Dendritic cell treated with granulocyte-macrophage colony-stimulating factor and Interleukin-4, amounts not matched to agents 40 ng/mL and 50 ng/mL, for 4 days (primary cell): ENCODE measurements around the gene CMKLR1.

Source experiments
- H3K27ac Mint-ChIP-seq: one replicate; pipeline ENCODE4 v1.8.0; 2022; ENCODE audit warnings: mild to moderate bottlenecking, mixed read lengths
- H3K27me3 Mint-ChIP-seq: one replicate; pipeline ENCODE4 v1.8.0; 2022; ENCODE audit warnings: mild to moderate bottlenecking, mixed read lengths
- H3K36me3 Mint-ChIP-seq: one replicate; pipeline ENCODE4 v1.8.0; 2022; ENCODE audit warnings: low read depth, mixed read lengths
- H3K4me1 Mint-ChIP-seq: one replicate; pipeline ENCODE4 v1.8.0; 2022; ENCODE audit warnings: low read depth, mixed read lengths
- H3K4me3 Mint-ChIP-seq: one replicate; pipeline ENCODE4 v1.8.0; 2022; ENCODE audit warnings: mild to moderate bottlenecking, moderate library complexity, mixed read lengths
- H3K9me3 Mint-ChIP-seq: one replicate; pipeline ENCODE4 v1.8.0; 2022; ENCODE audit warnings: mixed read lengths
- intact Hi-C: fragments of 100-400 bp; cut with micrococcal nuclease; formaldehyde crosslinking; loops from one replicate; pipeline ENCODE4 v1.15.0; 2022

CMKLR1 gene

GRCh38 chr12:108337235-108338223 is 1.6 kb downstream of the CMKLR1 start:
- Mint-ChIP-seq H3K27ac (peak overlapping the region; percentile 95), H3K36me3 (peaks cover 67% of the 10 kb centered on the region), H3K4me1 (peaks cover 75% of the 10 kb centered on the region), H3K4me3 (peak overlapping the region; percentile 94), H3K27me3 (peaks cover 1% of the 10 kb centered on the region), H3K9me3 (no peaks in the 10 kb centered on the region)
- intact Hi-C loops, result loop anchor here (1.0 to 5.0 kb wide), 4 partner anchors 25 to 560 kb away; no protein-coding TSS in a partner anchor

GRCh38 chr12:108335349-108336119 is 3.6 kb downstream of the CMKLR1 start:
- Mint-ChIP-seq H3K27ac (peak overlapping the region; percentile 95), H3K4me3 (peak overlapping the region; percentile 94), H3K27me3 (no peaks in the 10 kb centered on the region), H3K36me3 (peaks cover 87% of the 10 kb centered on the region), H3K9me3 (no peaks in the 10 kb centered on the region), H3K4me1 (peaks cover 79% of the 10 kb centered on the region)
- intact Hi-C loops, result loop anchor here (5.0 kb wide), 2 partner anchors 122 to 558 kb away; no protein-coding TSS in a partner anchor

- Mint-ChIP-seq H3K4me1 (peaks cover 81% of the 10 kb centered on the region), H3K27me3 (no peaks in the 10 kb centered on the region), H3K27ac (peak overlapping the region; percentile 95), H3K36me3 (peaks cover 100% of the 10 kb centered on the region), H3K4me3 (peak overlapping the region; percentile 65), H3K9me3 (no peaks in the 10 kb centered on the region)
- intact Hi-C loops, result loop anchor here (2.0 to 5.0 kb wide), 2 partner anchors 19 to 37 kb away; no protein-coding TSS in a partner anchor
Measured at GRCh38 chr12:108333898-108334699, 5.0 kb downstream of the CMKLR1 start.

GRCh38 chr12:108332791-108333382 is 6.2 kb downstream of the CMKLR1 start:
- peaks cover 84% of the 10 kb centered on the region for H3K4me1 Mint-ChIP-seq
- H3K4me3 Mint-ChIP-seq, result peak overlapping the region; percentile 42
- H3K9me3 Mint-ChIP-seq, result no peaks in the 10 kb centered on the region
- peak overlapping the region; percentile 95 for H3K27ac Mint-ChIP-seq
- intact Hi-C loops, result loop anchor here (2.0 to 5.0 kb wide), 2 partner anchors 18 to 36 kb away; no protein-coding TSS in a partner anchor
- peaks cover 100% of the 10 kb centered on the region for H3K36me3 Mint-ChIP-seq
- no peaks in the 10 kb centered on the region for H3K27me3 Mint-ChIP-seq

GRCh38 chr12:108328420-108328819 is 10.7 kb downstream of the CMKLR1 start:
- intact Hi-C loops, result no loop called here
- Mint-ChIP-seq H3K27ac (peak overlapping the region; percentile 58), H3K27me3 (peaks cover 2% of the 10 kb centered on the region)

GRCh38 chr12:108327621-108328344 is 11.3 kb downstream of the CMKLR1 start:
- intact Hi-C loops, result no loop called here
- Mint-ChIP-seq H3K4me3 (peak overlapping the region; percentile 7), H3K27ac (peak overlapping the region; percentile 58), H3K9me3 (no peaks in the 10 kb centered on the region), H3K36me3 (peaks cover 100% of the 10 kb centered on the region), H3K27me3 (peaks cover 3% of the 10 kb centered on the region), H3K4me1 (peaks cover 99% of the 10 kb centered on the region)

More at GRCh38 chr12:108328420-108328819, 10.7 kb downstream of the CMKLR1 start:
- H3K4me1 Mint-ChIP-seq, result peaks cover 100% of the 10 kb centered on the region
- H3K9me3 Mint-ChIP-seq, result no peaks in the 10 kb centered on the region
- peak overlapping the region; percentile 18 for H3K4me3 Mint-ChIP-seq
- peaks cover 100% of the 10 kb centered on the region for H3K36me3 Mint-ChIP-seq

- H3K4me1 Mint-ChIP-seq, result peaks cover 99% of the 10 kb centered on the region
- H3K36me3 Mint-ChIP-seq, result peaks cover 100% of the 10 kb centered on the region
- peaks cover 4% of the 10 kb centered on the region for H3K27me3 Mint-ChIP-seq
- no peaks in the 10 kb centered on the region for H3K9me3 Mint-ChIP-seq
- peak overlapping the region; percentile 58 for H3K27ac Mint-ChIP-seq
- peak overlapping the region; percentile 48 for H3K4me3 Mint-ChIP-seq
- intact Hi-C loops, result no loop called here
Measured at GRCh38 chr12:108326254-108326750, 12.8 kb downstream of the CMKLR1 start.

- Mint-ChIP-seq H3K4me3 (peak overlapping the region; percentile 41), H3K4me1 (peaks cover 99% of the 10 kb centered on the region), H3K27ac (peak overlapping the region; percentile 58), H3K27me3 (peaks cover 4% of the 10 kb centered on the region), H3K36me3 (peaks cover 100% of the 10 kb centered on the region), H3K9me3 (no peaks in the 10 kb centered on the region)
- intact Hi-C loops, result no loop called here
Measured at GRCh38 chr12:108325549-108325948, 13.6 kb downstream of the CMKLR1 start.

- H3K36me3 Mint-ChIP-seq, result peaks cover 100% of the 10 kb centered on the region
- no peaks in the 10 kb centered on the region for H3K9me3 Mint-ChIP-seq
- H3K27me3 Mint-ChIP-seq, result peaks cover 4% of the 10 kb centered on the region
- intact Hi-C loops, result no loop called here
- peak overlapping the region; percentile 70 for H3K27ac Mint-ChIP-seq
- H3K4me1 Mint-ChIP-seq, result peaks cover 99% of the 10 kb centered on the region
- peak overlapping the region; percentile 59 for H3K4me3 Mint-ChIP-seq
Measured at GRCh38 chr12:108325018-108325358, 14.1 kb downstream of the CMKLR1 start.

GRCh38 chr12:108324351-108325017 is 14.6 kb downstream of the CMKLR1 start:
- intact Hi-C loops, result no loop called here
- Mint-ChIP-seq H3K4me1 (peaks cover 98% of the 10 kb centered on the region), H3K4me3 (peak overlapping the region; percentile 59), H3K36me3 (peaks cover 100% of the 10 kb centered on the region), H3K9me3 (no peaks in the 10 kb centered on the region), H3K27ac (peak overlapping the region; percentile 70), H3K27me3 (peaks cover 4% of the 10 kb centered on the region)

GRCh38 chr12:108323581-108323980 is 15.5 kb downstream of the CMKLR1 start:
- H3K36me3 Mint-ChIP-seq, result peaks cover 100% of the 10 kb centered on the region
- H3K4me3 Mint-ChIP-seq, result no peak overlapping the region
- intact Hi-C loops, result no loop called here
- H3K4me1 Mint-ChIP-seq, result peaks cover 97% of the 10 kb centered on the region
- peaks cover 4% of the 10 kb centered on the region for H3K27me3 Mint-ChIP-seq
- no peak overlapping the region for H3K27ac Mint-ChIP-seq
- no peaks in the 10 kb centered on the region for H3K9me3 Mint-ChIP-seq

GRCh38 chr12:108322998-108323397 is 16.1 kb downstream of the CMKLR1 start:
- Mint-ChIP-seq H3K27ac (peak overlapping the region; percentile 56), H3K4me1 (peaks cover 97% of the 10 kb centered on the region), H3K4me3 (no peak overlapping the region), H3K36me3 (peaks cover 100% of the 10 kb centered on the region), H3K27me3 (peaks cover 4% of the 10 kb centered on the region), H3K9me3 (no peaks in the 10 kb centered on the region)
- intact Hi-C loops, result no loop called here
